Stimulated activated CD8-positive, alpha-beta memory T cell treated with anti-CD3 and anti-CD28 coated beads, Interleukin-4, amount 100 ng/mL, for 48 hours (primary cell): Measurements from ENCODE around the gene EEF2.
"Not testable (repeated sequence)": the region's sequence is repeated elsewhere in the genome, so short reads cannot be mapped to it uniquely, and the experiment has no call there.

Experiments used
- DNase-seq: peaks from one replicate; pipeline ENCODE4 v3.0.0-alpha.2; 2020

The EEF2 gene

GRCh38 chr19:3968556-3969434 lies 16.5 kb downstream of the EEF2 start:
- no peak for DNase-seq

DNA sequence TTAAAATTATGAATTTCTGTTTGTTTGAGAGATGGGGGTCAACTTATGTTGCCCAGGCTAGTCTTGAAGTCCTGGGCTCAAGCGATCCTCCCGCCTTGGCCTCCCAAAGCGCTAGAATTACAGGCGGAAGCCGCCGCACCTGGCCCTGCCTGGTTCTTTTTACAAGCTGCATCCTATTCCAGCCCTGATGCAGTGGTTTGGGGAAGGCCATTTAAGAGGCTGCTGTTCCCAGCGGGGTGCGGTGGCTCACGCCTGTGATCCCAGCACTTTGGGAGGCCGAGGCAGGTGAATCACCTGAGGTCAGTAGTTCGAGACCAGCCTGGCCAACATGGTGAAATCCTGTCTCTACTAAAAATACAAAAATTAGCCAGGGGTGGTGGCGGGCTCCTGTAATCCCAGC lies 17.3 kb downstream of the EEF2 start:
- DNase-seq: not testable (repeated sequence)

DNA sequence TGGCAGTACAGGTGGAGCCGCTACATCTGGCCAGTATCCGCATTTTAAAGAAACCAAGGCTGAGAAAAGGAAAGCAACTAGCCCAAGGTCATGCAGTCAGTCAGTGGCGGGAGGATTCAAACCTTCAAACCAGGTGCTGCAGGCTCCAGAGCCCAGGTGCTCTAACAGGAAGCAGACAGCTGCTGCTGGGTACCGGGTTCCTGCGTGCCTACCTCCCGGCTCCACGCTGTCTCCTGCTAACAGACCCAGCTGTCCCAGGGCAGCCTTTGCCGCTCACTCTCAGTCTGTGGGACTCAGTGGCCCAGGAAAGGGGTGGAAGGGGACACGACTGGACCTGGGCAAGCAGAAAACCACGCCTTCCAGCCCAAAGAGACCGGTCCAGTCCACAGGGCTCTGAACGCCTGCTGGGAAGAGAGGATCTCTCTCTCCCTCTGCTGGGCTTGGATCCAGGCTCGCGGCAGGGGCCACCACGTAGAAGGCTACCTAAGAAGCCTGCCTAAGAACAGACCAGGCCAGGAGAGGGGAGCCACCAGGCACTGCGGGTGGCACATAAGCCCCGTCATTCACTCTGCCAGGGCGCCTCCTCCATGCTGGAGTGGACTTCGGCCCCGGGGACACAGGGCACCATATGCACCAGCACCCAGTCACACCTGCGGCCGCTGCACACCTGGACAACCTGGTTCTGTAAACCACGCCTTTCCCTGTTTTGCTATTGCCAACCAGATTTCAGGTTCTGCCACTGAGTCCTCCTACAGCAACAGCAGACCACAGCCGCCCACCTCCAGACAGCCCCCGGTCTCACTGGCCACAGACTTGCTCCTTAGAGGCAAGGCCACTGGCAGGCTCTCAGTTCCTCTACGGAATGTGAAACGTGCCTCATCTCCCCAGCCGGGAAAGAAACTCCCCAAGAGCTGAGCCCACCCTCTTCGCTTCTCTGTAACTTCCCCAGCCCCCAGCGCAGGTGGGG lies 18.9 kb downstream of the EEF2 start:
- no peak for DNase-seq

DNA sequence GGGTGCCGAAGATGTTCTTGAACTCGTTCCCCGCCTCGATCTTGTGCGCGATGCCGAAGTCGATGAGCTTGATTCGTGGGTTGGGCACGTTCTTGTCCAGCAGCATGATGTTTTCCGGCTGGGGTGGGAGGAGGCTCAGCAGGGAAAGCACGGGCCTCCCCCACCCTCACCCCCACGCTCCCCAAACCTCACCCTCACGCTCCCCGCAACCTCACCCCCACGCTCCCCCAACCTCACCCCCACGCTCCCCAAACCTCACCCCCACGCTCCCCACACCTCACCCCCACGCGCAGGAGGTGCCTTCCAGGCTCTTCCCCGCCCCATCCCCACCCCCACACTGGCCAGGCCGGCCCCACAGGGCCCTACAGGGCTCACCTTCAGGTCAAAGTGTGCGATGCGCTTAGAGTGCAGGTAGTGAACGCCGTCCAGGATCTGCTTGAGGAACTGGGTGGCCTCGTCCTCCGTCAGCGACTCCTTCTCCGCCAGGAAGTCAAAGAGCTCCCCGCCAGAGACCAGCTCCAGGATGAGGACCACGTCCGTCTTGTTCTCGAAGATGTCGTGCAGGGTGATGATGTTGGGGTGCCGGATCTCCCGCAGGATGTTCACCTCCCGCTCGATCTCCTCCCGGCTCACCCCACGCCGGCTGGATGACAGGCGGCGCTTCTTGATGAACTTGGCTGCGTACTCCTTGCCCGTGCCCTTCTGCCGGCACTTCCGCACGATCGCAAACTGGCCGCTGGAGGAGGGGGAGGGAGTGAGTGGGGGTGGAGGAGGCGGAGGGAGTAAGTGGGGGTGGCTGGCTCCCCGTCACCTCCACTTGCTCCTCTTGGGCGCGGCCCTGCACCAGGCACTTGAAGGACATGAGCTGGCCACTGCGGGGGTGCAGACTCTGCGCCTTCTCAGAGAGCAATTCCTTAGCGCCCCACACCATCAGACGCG lies 20.7 kb downstream of the EEF2 start:
- DNase-seq: no peak

GRCh38 chr19:3963458-3964255 lies 21.6 kb downstream of the EEF2 start:
- no peak for DNase-seq

DNA sequence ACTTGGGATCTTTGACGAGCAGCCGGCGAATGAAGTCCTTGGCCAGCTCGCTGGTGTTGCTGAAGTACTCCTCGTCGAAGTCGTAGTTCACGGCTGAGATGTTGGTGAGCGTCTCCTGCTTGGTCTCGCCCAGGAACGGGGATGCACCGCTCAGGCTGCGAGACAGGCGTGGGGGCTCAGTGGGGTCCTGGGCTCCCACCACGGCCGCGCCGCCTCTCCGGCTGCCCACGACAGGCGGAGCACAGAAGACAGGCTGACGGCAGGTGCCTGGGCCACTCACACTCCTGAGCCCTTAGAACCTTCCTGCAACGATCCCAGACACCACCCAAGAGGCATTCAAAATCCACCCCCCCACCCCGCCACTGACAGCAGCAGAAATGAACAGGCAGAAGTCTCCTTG lies 24.3 kb downstream of the EEF2 start:
- no peak for DNase-seq

DNA sequence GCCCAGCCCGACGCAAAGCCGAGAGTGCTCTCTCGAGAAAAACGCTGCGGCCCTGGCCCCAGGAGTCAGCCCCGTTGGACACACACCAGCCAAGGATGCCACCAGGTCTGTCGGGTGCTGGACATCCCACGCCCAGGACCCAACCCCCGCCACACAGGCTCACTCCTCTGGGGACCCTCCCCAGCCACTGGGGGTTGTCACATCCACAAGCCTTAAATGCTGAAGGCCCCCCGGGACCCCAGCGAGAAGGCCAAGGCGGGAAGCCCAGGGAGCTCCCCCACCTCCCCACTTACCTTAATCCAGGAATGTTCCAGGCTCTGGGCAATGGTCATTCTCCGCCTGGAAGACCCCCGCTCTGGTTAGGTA lies 25.5 kb downstream of the EEF2 start:
- DNase-seq: no peak

- no peak for DNase-seq
Observed at GRCh38 chr19:3958836-3959765, 26.2 kb downstream of the EEF2 start.

GRCh38 chr19:3955688-3956087 lies 29.6 kb downstream of the EEF2 start:
- DNase-seq: no peak

DNA sequence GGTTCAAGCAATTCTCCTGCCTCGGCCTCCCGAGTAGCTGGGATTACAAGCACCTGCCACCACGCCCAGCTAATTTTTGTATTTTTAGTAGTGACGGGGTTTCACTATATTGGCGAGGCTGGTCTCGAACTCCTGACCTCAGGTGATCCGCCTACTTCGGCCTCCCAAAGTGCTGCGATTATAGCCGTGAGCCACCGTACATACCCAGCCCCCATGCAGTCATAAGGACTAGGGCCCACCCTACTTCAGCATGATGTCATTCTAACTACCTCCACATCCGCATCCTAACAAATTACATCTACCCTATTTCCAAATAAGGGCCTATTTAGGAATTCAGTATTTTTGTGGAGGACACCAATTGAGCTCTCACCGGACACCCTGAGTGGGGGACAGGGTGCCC lies 30.0 kb downstream of the EEF2 start:
- not testable (repeated sequence) for DNase-seq

DNA sequence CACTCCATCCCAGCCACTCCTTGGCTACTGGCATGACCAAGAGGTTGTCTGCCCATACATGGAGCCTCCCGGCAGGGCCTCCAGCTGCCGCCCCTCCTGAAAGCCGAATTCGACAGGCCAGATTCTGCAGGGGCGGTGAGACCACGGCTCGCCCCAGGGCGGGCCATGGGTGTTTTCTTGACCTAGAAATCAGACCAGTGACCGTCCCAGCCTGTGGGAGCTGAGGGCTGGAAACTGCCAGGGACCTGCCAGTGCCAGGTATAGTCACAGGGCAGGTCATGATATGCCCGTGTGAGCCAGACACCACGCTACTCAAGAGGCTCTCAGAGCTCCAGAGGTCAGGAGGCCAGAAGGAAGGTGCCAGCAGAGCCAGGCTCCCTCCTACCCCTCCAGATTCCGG lies 31.2 kb downstream of the EEF2 start:
- DNase-seq: no peak

DNA sequence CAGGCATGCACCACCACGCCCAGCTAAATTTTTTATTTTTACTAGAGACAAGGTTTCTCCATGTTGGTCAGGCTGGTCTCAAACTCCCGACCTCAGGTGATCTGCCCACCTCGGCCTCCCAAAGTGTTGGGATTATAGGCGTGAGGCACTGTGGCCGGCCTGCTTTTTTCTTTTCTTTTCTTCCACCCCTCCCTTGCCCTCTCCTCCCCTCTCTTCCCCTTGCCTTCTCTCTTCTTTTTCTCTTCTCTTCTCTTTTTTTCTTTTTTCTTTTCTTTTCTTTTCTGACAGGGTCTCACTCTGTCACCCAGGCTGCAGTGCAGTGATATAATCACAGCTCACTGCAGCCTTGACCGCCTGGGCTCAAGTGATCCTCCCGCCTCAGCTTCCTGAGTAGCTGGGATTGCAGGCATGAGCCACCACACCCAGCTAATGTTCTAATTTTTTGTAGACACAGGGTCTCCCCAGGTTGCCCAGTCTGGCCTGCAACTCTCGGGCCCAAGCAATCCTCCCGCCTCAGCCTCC lies 32.4 kb downstream of the EEF2 start:
- DNase-seq: not testable (repeated sequence)

DNA sequence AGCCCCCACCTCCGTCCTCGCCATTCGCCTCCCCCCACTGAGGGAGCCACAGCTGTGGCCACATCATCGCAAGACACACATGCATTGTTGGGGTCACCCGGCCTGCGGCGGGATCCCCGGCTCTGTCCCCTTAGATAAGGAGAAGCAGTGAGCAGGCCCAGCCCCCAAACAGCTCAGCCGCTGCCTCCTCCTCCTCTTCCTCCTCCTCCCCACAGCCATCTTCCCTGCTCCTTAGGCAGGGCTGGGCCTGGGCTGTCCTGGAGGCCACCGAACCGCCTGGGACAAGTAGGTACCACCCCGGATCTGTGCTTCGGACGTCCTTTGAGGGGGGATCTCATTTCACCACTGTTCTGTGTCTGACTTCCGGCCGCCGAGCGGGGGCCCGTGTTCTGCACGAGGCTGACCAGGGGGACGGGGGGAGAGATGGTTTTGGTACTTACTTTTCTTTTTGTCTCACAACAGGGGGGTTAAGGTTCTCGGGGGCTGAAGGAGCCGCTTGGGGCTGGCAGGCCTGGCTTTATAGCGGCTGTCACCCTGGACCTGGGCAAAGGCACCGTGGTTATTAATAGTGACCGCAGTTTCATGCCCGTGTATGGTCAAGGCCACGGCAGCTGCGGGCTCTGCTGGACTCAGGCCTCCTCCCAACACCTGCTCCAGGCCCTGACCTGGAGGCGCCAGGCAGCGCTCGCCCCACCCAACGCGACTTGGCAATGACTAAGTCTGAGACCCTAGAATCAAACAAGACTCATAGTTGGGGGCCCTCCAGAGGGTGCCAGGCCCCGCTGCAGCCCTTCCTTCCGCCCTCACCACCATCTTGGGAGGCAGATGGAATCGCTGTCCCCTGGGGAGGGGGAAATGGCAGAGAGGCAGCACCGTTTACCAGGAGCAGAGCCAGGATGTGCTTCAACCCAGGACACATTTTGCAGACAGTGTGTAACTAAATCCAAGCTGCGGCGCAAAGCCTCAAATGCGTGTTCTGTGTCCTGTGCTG lies 34.1 kb downstream of the EEF2 start:
- peak; percentile 36 for DNase-seq

DNA sequence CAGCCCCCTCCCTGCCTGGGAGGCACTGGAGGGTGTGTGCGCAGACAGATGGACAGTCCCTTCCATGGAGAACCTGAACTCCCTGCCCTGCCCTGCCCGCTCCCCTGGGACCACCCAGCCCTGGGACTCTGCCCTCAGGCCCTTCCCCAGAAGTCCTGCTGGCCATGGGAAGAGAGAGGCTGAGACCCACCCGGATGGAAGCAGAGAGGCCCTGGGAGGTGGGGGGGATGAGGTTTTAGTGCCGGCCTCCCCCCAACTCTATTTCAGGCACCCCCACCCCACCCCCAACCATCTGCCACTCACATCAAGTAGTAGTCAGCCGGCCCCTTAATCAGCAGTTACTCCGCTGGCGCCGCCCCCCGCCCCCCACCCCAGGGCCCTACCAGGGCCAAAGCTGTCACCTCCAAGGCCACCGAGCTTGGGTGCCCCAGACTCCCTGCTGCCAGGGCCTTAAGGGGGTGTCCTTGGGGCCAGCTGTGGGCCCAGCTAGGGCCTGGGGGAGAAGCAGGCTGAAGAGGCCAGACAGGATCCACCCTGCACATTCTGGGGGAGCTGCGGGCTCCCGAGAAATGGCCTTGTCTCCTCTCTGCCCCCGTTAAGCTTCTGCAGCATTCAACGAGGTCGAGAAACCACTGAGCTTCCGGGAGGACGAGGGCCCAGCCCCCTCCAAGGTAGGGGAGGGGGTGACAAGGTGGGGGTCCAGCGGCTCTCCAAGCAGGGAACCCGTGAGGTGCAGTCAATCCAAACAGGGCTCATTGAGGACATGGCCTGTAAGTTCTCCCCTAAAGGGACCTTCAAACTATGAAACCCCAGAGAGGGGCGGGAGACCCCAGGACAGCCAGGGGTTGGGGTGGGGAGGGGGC lies 35.0 kb downstream of the EEF2 start:
- DNase-seq: no peak

DNA sequence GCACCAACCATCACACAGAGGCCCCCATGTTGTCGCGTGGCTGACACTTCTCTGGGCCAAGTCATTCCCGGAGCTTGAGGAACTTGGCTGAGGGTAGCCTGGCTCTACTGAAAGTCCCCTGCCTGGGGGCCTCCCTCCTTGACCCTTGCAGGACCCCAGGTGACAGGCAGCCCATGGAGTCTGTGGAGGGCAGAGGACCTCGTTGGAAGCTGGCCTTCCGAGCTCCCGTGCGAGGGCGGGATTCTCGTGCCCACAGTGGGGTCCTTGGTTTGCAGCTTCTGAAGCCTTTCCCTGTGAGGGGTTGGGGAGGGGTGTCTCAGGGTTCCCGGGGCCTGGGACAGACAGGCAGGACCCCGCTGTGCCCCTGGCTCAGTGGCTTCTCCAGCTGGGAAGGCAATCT lies 36.0 kb downstream of the EEF2 start:
- no peak for DNase-seq

DNA sequence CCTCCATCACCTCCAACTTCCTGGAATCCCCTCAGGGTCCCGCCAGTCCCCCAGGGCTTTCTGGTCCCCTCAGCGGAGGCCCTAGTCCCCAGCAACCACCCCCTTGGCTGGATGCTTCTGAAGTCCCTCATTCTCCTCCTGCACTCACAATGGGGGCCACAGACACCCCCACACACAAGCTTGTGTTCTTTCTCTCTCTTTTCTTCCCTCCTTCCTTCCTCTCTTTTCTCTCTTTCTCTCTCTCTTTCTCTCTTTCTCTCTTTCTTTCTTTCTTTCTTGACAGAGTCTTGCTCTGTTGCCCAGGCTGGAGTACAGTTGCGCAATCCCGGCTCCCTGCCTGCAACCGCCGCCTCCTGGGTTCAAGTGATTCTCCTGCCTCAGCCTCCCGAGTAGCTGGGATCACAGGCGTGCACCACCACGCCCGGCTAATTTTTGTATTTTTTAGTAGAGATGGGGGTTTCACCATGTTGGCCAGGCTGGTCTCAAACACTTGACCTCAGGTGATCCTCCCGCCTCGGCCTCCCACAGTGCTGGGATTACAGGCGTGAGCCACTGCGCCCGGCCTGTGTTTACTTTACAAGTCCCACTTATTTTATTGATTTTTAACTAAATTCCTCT lies 37.8 kb downstream of the EEF2 start:
- not testable (repeated sequence) for DNase-seq

DNA sequence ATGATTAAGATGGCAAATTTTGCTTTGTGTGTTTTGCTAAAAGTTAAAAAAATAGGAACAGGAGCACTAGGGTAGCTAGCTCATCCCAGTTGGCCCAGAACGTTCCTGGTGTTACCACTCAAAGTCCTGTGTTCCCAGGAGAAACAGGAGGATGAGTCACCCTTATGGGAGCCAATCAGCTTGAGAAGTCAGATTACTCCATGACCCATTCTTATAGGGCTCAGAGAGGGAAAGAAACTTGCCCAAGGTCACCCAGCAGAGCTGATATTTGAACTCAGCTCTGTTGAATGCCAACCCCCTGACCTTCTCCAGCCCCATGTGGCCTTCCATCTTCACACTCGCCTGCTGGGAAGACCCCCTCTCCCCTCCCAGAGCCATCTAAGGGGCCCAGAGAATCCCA lies 39.4 kb downstream of the EEF2 start:
- no peak for DNase-seq
